ENCODE measurements around the gene BRSK2.

BRSK2 gene

DNA sequence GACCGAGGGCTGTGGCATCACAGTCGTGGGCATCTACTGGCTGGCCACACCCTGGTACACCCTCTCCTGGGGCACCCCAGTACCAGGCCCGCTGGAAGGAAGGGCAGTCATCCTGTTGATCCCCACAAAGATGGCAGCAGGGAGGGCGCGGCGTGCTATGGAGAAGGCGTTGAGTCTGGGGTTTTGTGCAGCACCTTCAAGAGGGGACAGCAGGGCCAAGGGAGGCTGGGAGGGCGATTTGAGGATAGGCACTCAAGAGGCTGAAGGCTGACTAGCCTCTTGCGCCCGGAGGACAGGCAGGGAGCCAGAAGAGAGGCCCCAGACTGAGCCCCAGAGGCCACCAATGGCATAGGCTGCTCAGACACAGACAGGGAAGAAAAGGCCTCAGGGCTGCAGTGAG is 2.2 kb upstream of the BRSK2 start:
- in situ Hi-C loops (cut with HindIII; ENCODE audit: low sequenced_read_pairs), result no loop called here
- TF ChIP-seq, protein P1, sequence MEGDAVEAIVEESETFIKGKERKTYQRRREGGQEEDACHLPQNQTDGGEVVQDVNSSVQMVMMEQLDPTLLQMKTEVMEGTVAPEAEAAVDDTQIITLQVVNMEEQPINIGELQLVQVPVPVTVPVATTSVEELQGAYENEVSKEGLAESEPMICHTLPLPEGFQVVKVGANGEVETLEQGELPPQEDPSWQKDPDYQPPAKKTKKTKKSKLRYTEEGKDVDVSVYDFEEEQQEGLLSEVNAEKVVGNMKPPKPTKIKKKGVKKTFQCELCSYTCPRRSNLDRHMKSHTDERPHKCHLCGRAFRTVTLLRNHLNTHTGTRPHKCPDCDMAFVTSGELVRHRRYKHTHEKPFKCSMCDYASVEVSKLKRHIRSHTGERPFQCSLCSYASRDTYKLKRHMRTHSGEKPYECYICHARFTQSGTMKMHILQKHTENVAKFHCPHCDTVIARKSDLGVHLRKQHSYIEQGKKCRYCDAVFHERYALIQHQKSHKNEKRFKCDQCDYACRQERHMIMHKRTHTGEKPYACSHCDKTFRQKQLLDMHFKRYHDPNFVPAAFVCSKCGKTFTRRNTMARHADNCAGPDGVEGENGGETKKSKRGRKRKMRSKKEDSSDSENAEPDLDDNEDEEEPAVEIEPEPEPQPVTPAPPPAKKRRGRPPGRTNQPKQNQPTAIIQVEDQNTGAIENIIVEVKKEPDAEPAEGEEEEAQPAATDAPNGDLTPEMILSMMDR (IDR thresholded peaks at IDR 0.05; ENCODE audit: low read depth, low read length), result no peak
- no peak for DNase-seq (ENCODE audit: low read depth, low spot score)
- no peak overlapping the region for H3K4me3 ChIP-seq (ENCODE audit: low read depth, low read length)

DNA sequence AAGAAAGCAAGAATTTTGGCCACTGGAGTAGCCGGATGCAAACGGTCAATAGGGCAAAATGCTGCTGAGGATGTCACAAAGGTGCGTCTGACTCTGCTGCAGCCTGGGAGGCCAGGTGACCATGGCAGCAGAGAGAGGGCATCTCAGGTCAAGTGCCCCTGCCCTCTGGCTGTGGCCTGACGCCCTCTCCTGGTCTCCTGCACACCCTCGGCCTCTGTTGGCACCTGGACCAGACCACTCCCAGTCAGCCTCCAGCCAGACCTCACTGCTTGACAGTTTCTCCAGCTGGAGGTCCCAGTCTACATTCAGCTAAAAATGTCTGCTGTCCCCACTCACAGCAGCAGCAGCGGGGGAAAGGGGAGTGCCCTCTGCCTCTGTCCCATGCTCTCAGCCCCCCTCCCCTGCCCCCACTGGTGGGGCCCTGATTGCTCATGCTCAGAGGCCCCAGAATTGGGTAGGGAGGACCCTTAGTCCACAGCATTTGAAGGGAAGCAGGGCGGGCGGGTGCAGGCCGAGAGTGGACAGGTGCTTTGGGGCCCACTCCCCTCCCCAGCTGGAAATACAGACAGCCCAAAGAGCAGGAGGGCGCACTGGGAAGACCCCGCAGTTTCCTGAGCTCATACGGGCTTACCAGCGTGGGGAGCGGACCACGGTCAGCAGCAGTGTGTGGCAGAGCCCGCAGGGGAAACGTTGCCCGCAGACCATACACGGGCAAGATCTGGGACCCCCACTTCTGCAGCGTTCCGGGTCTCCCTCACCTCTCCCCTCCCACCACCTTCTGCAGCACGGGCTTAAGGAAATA is 1.6 kb upstream of the BRSK2 start:
- TF ChIP-seq, protein P1 (IDR thresholded peaks at IDR 0.05; ENCODE audit: low read depth, low read length), result no peak
- in situ Hi-C loops (cut with HindIII; ENCODE audit: low sequenced_read_pairs), result no loop called here
- DNase-seq (ENCODE audit: low read depth, low spot score), result no peak
- no peak overlapping the region for H3K4me3 ChIP-seq (ENCODE audit: low read depth, low read length)

DNA sequence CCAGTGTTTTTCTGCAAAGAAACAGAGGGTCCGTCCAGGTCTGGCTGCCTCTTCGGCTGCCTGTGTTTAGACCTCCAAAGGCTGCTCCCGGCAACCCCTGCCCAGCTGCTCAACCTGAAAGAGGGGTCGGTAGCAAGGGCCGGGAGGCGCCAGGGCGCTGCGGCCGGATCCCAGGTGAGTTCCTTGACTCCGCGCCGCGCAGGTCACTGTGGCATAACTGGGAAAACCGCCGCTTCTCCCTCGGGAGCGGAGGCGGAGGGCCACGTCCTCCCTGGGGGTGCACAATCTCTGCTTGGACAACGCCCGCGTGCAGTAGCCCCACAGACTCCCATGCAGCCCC is 1.0 kb upstream of the BRSK2 start:
- in situ Hi-C loops (cut with HindIII; ENCODE audit: low sequenced_read_pairs), result no loop called here
- TF ChIP-seq, protein P1 (IDR thresholded peaks at IDR 0.05; ENCODE audit: low read depth, low read length), result no peak
- no peak for DNase-seq (ENCODE audit: low read depth, low spot score)
- H3K4me3 ChIP-seq (ENCODE audit: low read depth, low read length), result peak overlapping the region; percentile 40

DNA sequence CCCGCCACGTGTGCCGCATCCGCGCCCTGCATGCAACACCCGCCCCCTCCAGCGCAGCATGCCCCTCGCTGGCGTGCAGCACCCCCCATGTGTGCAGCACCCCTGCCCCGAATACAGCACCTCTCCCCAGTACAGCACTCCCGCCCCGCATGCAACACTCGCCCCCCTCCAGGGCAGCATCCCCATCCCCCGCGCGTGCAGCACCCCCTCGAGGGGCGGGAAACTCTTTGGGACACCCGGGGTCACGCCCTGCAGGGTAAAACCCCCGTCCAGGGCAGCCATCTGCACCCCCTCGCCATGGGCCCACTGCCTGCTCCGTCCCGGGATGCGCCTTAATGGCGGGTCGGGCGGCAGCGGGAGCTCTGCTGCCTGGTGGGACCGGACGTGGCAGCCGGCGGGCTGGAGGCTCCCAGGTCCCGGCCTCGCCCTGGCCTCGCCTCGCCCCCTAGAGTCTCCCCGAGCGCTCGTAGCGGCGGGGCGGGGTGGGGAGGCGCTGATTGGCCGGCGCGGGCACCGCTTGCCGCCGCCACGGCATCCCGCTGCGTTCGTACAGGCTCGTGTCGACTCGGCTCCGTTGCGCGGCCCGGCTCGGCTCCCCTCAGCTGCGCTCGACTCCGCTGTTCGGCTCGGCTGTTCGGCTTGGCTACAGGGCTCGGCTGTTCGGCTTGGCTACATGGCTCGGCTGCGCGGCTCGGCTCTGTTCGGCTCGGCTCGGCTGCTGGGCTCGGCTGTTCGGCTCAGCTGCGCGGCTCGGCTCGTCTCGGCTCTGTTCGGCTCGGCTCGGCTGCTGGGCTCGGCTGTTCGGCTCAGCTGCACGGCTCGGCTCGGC is 417 bp upstream of the BRSK2 start:
- peak overlapping the region; percentile 40 for H3K4me3 ChIP-seq (ENCODE audit: low read depth, low read length)
- TF ChIP-seq, protein P1 (IDR thresholded peaks at IDR 0.05; ENCODE audit: low read depth, low read length), result no peak
- in situ Hi-C loops (cut with HindIII; ENCODE audit: low sequenced_read_pairs), result no loop called here
- peak; percentile 95 for DNase-seq (ENCODE audit: low read depth, low spot score)

DNA sequence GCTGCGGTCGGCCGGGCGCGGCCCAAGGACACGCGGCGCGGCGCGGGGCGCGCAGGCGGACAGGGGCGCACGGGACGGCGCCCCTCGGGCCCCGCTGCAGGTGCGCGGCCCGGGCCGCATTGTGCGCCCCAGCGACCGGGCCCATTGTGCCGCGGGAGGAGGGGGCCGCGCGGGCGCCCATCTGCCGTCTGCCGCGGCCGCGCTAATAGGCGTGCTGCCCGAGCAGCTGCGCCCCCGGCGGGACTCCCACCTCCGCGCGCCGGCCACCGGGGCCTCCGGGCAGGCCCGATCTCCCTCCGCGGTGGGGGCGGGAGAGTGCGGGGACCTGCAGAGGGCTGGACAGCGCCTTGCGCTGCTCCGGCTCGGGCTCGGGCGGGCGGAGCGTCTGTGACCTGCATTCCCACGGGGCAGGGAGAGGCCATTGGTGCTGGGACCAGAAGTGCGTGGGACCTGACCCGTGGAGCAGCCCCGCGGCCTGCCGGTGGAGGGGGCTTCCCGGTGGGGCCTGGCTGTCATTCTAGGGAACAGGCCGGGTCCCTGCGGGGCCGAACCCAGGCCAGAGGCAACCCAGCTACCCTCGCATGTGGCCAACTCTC is 933 bp downstream of the BRSK2 start:
- TF ChIP-seq, protein P1 (IDR thresholded peaks at IDR 0.05; ENCODE audit: low read depth, low read length), result no peak
- DNase-seq (ENCODE audit: low read depth, low spot score), result no peak
- in situ Hi-C loops (cut with HindIII; ENCODE audit: low sequenced_read_pairs), result no loop called here
- H3K4me3 ChIP-seq (ENCODE audit: low read depth, low read length), result no peak overlapping the region

DNA sequence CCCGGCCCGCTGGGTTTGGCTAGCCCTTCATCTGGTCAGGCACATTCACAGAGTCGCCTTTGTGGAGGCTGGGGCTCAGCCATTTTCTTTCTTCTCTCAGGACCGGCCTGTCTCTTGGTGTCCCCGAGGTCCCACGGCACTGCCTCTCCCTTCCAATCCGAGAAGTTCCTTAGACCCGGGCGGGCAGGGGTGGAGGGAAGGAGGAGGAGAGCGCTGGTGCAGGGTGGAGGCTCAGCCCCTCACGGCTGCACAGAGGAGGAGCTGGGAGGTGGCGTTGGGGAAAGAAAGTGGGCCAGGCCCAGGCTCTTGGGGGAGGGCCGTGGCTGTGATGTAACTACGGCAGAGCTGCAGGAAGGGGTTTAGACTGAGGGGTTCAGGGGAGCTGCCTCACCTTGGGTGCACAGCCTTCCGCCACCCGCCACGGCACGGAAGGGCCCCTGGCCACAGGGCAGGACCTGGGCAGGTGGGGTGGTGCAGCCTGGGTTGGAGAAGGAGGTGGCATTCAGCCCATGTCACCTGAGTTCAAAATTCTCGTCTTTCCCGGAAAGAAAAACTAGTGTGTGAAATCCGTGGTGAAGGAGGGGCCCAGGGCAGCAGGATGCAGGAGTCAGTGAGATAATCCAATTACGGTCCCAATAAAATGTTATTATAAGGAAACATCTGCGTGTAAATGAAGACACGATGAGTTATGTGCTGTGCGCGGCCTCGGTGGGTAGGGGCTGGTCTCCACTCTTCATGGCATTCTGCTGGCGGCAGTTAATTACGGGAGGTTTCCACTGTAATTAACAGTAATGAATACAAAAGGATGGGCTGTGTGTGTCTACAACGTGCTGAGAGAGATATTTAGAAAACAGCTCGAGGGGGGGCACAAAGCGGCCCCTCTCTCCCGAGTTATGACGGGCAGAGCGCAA is 1.7 kb downstream of the BRSK2 start:
- in situ Hi-C loops (cut with HindIII; ENCODE audit: low sequenced_read_pairs), result no loop called here
- H3K4me3 ChIP-seq (ENCODE audit: low read depth, low read length), result no peak overlapping the region
- TF ChIP-seq, protein P1 (IDR thresholded peaks at IDR 0.05; ENCODE audit: low read depth, low read length), result no peak
- no peak for DNase-seq (ENCODE audit: low read depth, low spot score)
